Panc1 (cell line): ENCODE data around the gene PNPO. TPM values are rescaled to one million over a fixed set of nuclear protein-coding genes. Genes with fewer than 3 reads are reported as not detected.

Source experiments
- ATAC-seq: fragments of 200-7000 bp; cut with Tn5 transposase; 2 replicates; pipeline ENCODE4 v1.9.1; 2020; ENCODE audit warnings: mild to moderate bottlenecking, moderate library complexity
- BruUV-seq: library from RNA; stranded (reverse); fragments of 400-500 nt; replicated peaks from 2 replicates; lab custom pipeline; 2021; lab: Mats Ljungman, UMichigan
- CTCF ChIA-PET: fragments of 300-600 bp; sonication (Branson Sonifier 250); formaldehyde crosslinking; loops from one replicate; lab custom pipeline; 2022; ENCODE audit warnings: antibody characterized with exemption; lab: Charles Lee
- POLR2A ChIA-PET: fragments of 300-600 bp; sonication (Branson Sonifier 250); formaldehyde crosslinking; loops from one replicate; lab custom pipeline; 2022; ENCODE audit warnings: antibody characterized with exemption; lab: Charles Lee
- DNase-seq: peaks from one replicate; pipeline ENCODE4 v3.0.0-alpha.2; 2010; ENCODE audit warnings: low read depth, low spot score
- H3K27ac ChIP-seq: 2 replicates; pipeline ENCODE4 v1.5.1; 2011; ENCODE audit warnings: mild to moderate bottlenecking, low read length, inconsistent platforms
- H3K27me3 ChIP-seq: fragments of 200-500 bp; sonication (Bioruptor generic); 2 replicates; pipeline ENCODE4 v1.6.0; 2014; ENCODE audit warnings: low read length, inconsistent platforms; ENCODE audit not compliant: control insufficient read depth, insufficient read depth
- H3K36me3 ChIP-seq: fragments of 200-500 bp; sonication (Bioruptor generic); 2 replicates; pipeline ENCODE4 v1.5.1; 2014; ENCODE audit warnings: inconsistent platforms, mild to moderate bottlenecking, low read length, moderate library complexity; ENCODE audit not compliant: control insufficient read depth, insufficient read depth
- H3K4me1 ChIP-seq: 2 replicates; pipeline ENCODE4 v1.5.1; 2011; ENCODE audit warnings: inconsistent platforms, mild to moderate bottlenecking, low read length, moderate library complexity; ENCODE audit not compliant: control insufficient read depth, insufficient read depth
- H3K4me3 ChIP-seq, 2 experiments: 2 replicates each; pipeline ENCODE4 v1.5.1; 2011 to 2012; ENCODE audit warnings: low read depth in 2 of 2, low read length in 2 of 2, mild to moderate bottlenecking in 2 of 2, inconsistent platforms in 1 of 2, moderate library complexity in 1 of 2
- H3K9me3 ChIP-seq: fragments of 200-500 bp; sonication (Bioruptor generic); 2 replicates; pipeline ENCODE4 v1.5.1; 2014; ENCODE audit warnings: low read depth, mild to moderate bottlenecking, inconsistent platforms, low read length, moderate library complexity; ENCODE audit not compliant: control insufficient read depth, insufficient read depth
- CTCF ChIP-seq: fragments of 450-650 bp; IDR thresholded peaks from 2 replicates; pipeline ENCODE4 v1.5.1; 2017; ENCODE audit warnings: mild to moderate bottlenecking
- POLR2AphosphoS5 ChIP-seq: IDR thresholded peaks from 2 replicates; pipeline ENCODE4 v1.6.1; 2012; ENCODE audit warnings: mild to moderate bottlenecking, low read depth, low read length, moderate library complexity
- SIN3A ChIP-seq: IDR thresholded peaks from 2 replicates; pipeline ENCODE4 v1.6.1; 2012; ENCODE audit warnings: low read depth, mild to moderate bottlenecking, low read length, moderate library complexity, borderline replicate concordance; ENCODE audit not compliant: insufficient read depth
- TCF7L2 ChIP-seq: IDR thresholded peaks from 2 replicates; pipeline ENCODE4 v1.6.1; 2011; ENCODE audit warnings: mild to moderate bottlenecking, low read depth, low read length, inconsistent platforms
- in situ Hi-C: cut with HindIII; loops from 2 replicates; pipeline ENCODE4 v1.10.0; 2016; ENCODE audit warnings: low sequenced_read_pairs, low pct_unique_long_range_greater_than_20kb
- intact Hi-C: fragments of 100-400 bp; cut with micrococcal nuclease; formaldehyde crosslinking; loops from one replicate; pipeline ENCODE4 v1.10.0; 2022; ENCODE audit not compliant: unreplicated experiment
- total RNA-seq: library from RNA; stranded (reverse); gene quantifications from one replicate; pipeline ENCODE4 v1.2.1, GENCODE V29; 2021; ENCODE audit not compliant: unreplicated experiment
- TF ChIP-seq, protein P1 (sequence below), 2 experiments: IDR thresholded peaks; 2 replicates each; pipeline ENCODE4 v1.6.1; 2011 to 2012; ENCODE audit warnings: low read depth in 2 of 2, control low read depth in 1 of 2, low read length in 1 of 2, mild to moderate bottlenecking in 1 of 2, moderate library complexity in 1 of 2; ENCODE audit not compliant: insufficient read depth in 1 of 2

PNPO gene
- total RNA-seq, 1 experiment from 2014 or later = 20.1 TPM

GRCh38 chr17:47914306-47914948 is 26.9 kb upstream of the PNPO start:
- H3K4me1 ChIP-seq = no peaks in the 10 kb centered on the region; the same call in 1 of the 2 replicates
- DNase-seq = no peak
- in situ Hi-C loops (no loop called here), intact Hi-C loops (no loop called here)
- BruUV-seq = no TSS peak
- H3K27ac ChIP-seq = no peak overlapping the region
- no peak for ATAC-seq
- POLR2A ChIA-PET = no interaction called here
- TF ChIP-seq CTCF (no peak), POLR2AphosphoS5 (no peak), SIN3A (no peak), TCF7L2 (no peak)
- TF ChIP-seq, protein P1, sequence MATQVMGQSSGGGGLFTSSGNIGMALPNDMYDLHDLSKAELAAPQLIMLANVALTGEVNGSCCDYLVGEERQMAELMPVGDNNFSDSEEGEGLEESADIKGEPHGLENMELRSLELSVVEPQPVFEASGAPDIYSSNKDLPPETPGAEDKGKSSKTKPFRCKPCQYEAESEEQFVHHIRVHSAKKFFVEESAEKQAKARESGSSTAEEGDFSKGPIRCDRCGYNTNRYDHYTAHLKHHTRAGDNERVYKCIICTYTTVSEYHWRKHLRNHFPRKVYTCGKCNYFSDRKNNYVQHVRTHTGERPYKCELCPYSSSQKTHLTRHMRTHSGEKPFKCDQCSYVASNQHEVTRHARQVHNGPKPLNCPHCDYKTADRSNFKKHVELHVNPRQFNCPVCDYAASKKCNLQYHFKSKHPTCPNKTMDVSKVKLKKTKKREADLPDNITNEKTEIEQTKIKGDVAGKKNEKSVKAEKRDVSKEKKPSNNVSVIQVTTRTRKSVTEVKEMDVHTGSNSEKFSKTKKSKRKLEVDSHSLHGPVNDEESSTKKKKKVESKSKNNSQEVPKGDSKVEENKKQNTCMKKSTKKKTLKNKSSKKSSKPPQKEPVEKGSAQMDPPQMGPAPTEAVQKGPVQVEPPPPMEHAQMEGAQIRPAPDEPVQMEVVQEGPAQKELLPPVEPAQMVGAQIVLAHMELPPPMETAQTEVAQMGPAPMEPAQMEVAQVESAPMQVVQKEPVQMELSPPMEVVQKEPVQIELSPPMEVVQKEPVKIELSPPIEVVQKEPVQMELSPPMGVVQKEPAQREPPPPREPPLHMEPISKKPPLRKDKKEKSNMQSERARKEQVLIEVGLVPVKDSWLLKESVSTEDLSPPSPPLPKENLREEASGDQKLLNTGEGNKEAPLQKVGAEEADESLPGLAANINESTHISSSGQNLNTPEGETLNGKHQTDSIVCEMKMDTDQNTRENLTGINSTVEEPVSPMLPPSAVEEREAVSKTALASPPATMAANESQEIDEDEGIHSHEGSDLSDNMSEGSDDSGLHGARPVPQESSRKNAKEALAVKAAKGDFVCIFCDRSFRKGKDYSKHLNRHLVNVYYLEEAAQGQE (IDR thresholded peaks at IDR 0.05; ENCODE audit: insufficient read depth in 1 of 2, low read depth in 2 of 2, low read length in 1 of 2) = no peak
- H3K27me3 ChIP-seq = no peaks in the 10 kb centered on the region
- no peaks in the 10 kb centered on the region for H3K9me3 ChIP-seq
- H3K36me3 ChIP-seq = no peaks in the 10 kb centered on the region
- no peak overlapping the region for H3K4me3 ChIP-seq
- CTCF ChIA-PET = no interaction called here

GRCh38 chr17:47915776-47916398 is 25.5 kb upstream of the PNPO start:
- Histone ChIP-seq H3K4me3 (no peak overlapping the region), H3K27me3 (no peaks in the 10 kb centered on the region), H3K36me3 (no peaks in the 10 kb centered on the region), H3K9me3 (no peaks in the 10 kb centered on the region), H3K4me1 (no peaks in the 10 kb centered on the region; the same call in 1 of the 2 replicates), H3K27ac (no peak overlapping the region)
- CTCF ChIA-PET = no interaction called here
- no peak for DNase-seq
- intact Hi-C loops (no loop called here), in situ Hi-C loops (no loop called here)
- TF ChIP-seq CTCF (no peak), TCF7L2 (no peak), POLR2AphosphoS5 (no peak), SIN3A (no peak)
- TF ChIP-seq, protein P1 (IDR thresholded peaks at IDR 0.05; ENCODE audit: insufficient read depth in 1 of 2, low read depth in 2 of 2, low read length in 1 of 2) = no peak
- POLR2A ChIA-PET = no interaction called here
- 0 out of 2 replicates have a peak, but pooled peaks have one; percentile 13 for ATAC-seq
- no TSS peak for BruUV-seq
